ENCODE data around the gene GBP6. TPM values are rescaled to one million over a fixed set of nuclear protein-coding genes. Genes with fewer than 3 reads are reported as not detected.
"Not testable (repeated sequence)": the region's sequence is repeated elsewhere in the genome, so short reads cannot be mapped to it uniquely, and the experiment has no call there.

Gene GBP6
- total and polyA plus RNA-seq, 11 donors, result 0.03 to 0.67 (median 0.13) TPM; not detected in 5

GRCh38 chr1:89433421-89433820 is 69.6 kb downstream of the GBP6 start:
- intact Hi-C loops (cut with DNase I), result no loop called here
- 72 to 98% (median 84%) methylated on average over 4 of the region's 4 CpGs for WGBS, 4 donors
- Histone ChIP-seq H3K36me3 (no peaks in the 10 kb centered on the region), H3K27me3 (no peaks in the 10 kb centered on the region), H3K9me3 (peaks cover 0 to 12% (median 8%) of the 10 kb centered on the region in 12 donors), H3K4me3 (no peak overlapping the region), H3K27ac (no peak overlapping the region), H3K4me1 (no peaks in the 10 kb centered on the region)
- TF ChIP-seq, protein P1, sequence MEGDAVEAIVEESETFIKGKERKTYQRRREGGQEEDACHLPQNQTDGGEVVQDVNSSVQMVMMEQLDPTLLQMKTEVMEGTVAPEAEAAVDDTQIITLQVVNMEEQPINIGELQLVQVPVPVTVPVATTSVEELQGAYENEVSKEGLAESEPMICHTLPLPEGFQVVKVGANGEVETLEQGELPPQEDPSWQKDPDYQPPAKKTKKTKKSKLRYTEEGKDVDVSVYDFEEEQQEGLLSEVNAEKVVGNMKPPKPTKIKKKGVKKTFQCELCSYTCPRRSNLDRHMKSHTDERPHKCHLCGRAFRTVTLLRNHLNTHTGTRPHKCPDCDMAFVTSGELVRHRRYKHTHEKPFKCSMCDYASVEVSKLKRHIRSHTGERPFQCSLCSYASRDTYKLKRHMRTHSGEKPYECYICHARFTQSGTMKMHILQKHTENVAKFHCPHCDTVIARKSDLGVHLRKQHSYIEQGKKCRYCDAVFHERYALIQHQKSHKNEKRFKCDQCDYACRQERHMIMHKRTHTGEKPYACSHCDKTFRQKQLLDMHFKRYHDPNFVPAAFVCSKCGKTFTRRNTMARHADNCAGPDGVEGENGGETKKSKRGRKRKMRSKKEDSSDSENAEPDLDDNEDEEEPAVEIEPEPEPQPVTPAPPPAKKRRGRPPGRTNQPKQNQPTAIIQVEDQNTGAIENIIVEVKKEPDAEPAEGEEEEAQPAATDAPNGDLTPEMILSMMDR (IDR thresholded peaks at IDR 0.05), result no peak
- TF ChIP-seq POLR2A (IDR thresholded peaks at IDR 0.05), result no peak
- no peak for DNase-seq
- no peak for ATAC-seq

DNA sequence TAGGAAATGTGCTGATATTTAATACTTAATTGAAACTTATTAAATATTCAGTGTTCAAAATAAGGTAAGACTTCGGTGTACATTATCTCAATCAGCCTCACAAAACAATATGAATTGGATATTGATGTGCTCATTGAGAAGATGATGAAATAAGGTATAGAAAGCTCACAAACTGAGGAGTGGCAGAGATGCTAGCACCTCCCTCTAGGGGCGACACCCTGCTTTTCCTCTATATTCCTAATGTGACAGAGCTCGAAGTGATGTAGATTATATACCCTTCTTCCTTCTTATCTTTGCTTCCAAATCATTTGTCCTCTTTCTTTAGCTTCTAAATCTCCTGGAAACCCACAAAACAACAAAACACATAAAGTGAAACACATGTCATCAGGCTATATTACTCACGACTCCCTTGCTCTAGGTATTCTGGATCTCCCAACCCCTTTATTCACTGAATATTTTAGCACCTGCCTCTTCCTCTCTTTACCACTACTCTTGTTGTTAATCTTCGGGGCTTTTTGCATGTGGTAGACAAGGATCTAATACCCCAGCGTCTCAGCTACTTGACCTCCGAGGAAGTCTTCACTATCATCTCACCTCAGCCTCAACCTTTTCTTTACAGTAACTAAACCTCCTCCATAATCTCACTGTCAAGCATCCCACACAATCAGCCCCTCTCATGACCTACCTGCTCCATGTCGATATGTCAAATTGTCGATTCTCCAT is 70.4 kb downstream of the GBP6 start:
- not testable (repeated sequence) for DNase-seq, H3K36me3 ChIP-seq
- 80 to 86% (median 83%) methylated on average over 9 of the region's 9 CpGs for WGBS, 4 donors

More for the DNA sequence above, 70.4 kb downstream of the GBP6 start:
- peaks cover 0 to 19% (median 15%) of the 10 kb centered on the region in 12 donors for H3K9me3 ChIP-seq
- H3K4me3 ChIP-seq; H3K27ac ChIP-seq; ATAC-seq; H3K4me1 ChIP-seq; H3K27me3 ChIP-seq; intact Hi-C loops (cut with DNase I): not testable (repeated sequence)

Other genes starting within 250 kb of the GBP6 start
- gene GBP2, start 237.9 kb upstream of the GBP6 start, total RNA-seq, result 10 to 100 TPM in 8 of 9 donors, 1 to 10 TPM in 1; 6.4 to 86.8 (median 10.9) TPM
- 10 to 100 TPM in 1 of 2 donors, 1 to 10 TPM in 1; 9.9 to 25.1 TPM for gene GBP2, start 237.9 kb upstream of the GBP6 start, polyA plus RNA-seq
- gene GBP7, start 188.1 kb upstream of the GBP6 start, total RNA-seq, result under 1 TPM in 2 of 9 donors, not detected in 7; 0.16 to 0.17 TPM
- not detected for gene GBP7, start 188.1 kb upstream of the GBP6 start, polyA plus RNA-seq
- 10 to 100 TPM in 4 of 9 donors, 1 to 10 TPM in 5; 4.3 to 46.4 (median 6.4) TPM for gene GBP4, start 165.1 kb upstream of the GBP6 start, total RNA-seq
- gene GBP4, start 165.1 kb upstream of the GBP6 start, polyA plus RNA-seq, result 10 to 100 TPM; 10.4 to 10.6 TPM
- 10 to 100 TPM in 2 of 9 donors, 1 to 10 TPM in 1, under 1 TPM in 6; 0.07 to 71.2 (median 0.72) TPM for gene GBP5, start 91.2 kb upstream of the GBP6 start, total RNA-seq
- gene GBP5, start 91.2 kb upstream of the GBP6 start, polyA plus RNA-seq, result under 1 TPM; 0.27 to 0.36 TPM
- gene LRRC8B, start 160.8 kb downstream of the GBP6 start, total RNA-seq, result 10 to 100 TPM in 1 of 9 donors, 1 to 10 TPM in 8; 3.4 to 10.4 (median 5.0) TPM
- 1 to 10 TPM in 1 of 2 donors, under 1 TPM in 1; 0.91 to 4.7 TPM for gene LRRC8B, start 160.8 kb downstream of the GBP6 start, polyA plus RNA-seq

Data from heart left ventricle (tissue), 16 donors.